ENCODE data around the gene RRAS2.

DNA sequence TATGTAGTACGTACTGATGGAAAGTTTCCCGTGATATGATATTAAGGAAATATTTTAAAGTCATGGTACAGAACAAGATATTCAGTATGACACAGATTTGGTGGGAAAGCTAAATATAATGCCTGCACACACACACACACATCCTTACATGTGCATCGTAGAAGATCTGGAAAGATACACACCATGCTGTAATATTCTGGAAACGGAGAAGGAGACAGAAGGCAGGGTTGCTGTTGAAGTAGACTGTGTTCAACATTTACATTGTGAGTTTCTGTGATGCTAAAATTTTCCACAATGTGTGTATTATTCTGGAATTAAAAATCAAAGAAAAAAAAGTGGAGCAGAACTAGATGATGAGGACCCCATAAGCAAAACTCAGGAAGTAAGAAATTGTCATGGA is 118.0 kb downstream of the RRAS2 start:
- TF ChIP-seq CTCF (IDR thresholded peaks at IDR 0.05; ENCODE audit: borderline replicate concordance, extremely low read depth, low read length, poor library complexity, severe bottlenecking): no peak
- no peak for TF ChIP-seq EZH2 (IDR thresholded peaks at IDR 0.05; ENCODE audit: borderline replicate concordance, low read depth, low read length, severe bottlenecking)

Measured in DND-41 (cell line).